ENCODE measurements around the gene ANKS1A.
A peak's percentile ranks its signal among the peaks of the same experiment; 100 is the strongest.
"Not testable (repeated sequence)": the region's sequence is repeated elsewhere in the genome, so short reads cannot be mapped to it uniquely, and the experiment has no call there.

ANKS1A gene

DNA sequence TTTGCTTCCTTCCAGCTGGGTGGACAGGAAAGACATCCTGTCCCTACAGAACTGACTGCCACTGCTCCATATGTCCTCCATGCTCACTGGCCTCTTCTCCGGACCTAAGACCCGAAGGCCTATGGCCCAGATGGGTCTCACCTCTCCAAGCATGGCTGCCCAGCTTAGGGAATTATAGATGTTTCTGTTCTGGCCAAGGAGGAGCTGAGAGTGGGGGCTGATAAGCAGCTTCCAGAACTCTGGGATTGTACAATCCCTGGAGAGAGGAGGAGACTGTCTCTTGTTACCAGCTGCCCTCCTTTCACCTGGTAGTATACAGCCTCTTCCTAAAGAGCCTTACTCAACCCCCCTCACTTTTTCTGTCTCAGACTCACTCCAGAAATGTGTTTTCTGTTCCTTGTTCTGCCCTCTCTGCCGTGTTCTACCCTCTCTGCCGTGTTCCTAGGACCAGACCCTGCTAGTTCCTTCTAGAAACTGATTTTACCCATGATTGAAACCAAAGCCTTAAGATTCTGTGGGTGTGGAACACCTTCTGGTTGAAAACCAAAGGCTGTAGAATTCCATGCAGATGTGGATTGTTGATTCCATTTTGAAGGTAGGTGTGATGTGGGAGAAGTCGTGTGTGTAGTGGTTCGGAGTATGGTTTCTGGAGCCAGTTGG is 28.7 kb downstream of the ANKS1A start:
- no peak for DNase-seq (ENCODE audit: low read depth)

DNA sequence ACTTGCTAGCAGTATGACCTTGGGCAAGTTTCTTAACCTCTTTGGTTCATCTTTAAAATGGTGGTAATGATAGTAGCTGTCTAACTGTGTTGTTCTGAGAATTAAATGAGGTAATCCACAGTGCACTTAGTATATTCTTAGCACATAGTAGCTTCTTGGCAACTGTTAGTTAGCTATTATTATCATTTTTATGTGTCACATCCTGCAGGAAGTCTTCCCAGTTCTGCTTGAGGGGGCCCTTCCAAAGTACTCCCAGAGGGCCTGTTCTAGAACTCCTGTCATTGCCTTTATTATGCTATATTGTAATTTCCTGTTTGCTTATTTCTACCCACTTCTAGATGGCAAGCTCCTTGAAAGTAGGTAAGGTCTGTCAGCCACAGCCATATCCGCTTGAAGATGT is 30.6 kb downstream of the ANKS1A start:
- DNase-seq (ENCODE audit: low read depth) = no peak

DNA sequence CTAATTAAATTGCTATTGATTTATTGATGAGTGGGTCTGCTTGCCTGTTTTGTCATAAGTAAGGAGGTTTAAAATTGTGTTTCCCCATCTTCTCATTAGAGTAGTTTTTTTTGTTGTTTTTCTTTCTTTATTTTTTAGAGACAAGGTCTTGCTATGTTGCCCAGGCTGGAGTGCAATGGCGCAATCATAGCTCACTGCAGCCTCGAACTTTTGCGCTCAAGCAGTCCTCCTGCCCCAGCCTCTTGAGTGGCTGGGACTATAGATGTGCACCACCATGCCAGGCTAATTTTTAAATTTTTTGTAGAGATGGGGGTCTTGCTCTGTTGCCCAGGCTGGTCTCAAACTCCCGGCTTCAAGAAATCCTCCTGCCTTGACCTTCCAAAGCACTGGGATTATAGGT is 31.0 kb downstream of the ANKS1A start:
- no peak for DNase-seq (ENCODE audit: low read depth)

DNA sequence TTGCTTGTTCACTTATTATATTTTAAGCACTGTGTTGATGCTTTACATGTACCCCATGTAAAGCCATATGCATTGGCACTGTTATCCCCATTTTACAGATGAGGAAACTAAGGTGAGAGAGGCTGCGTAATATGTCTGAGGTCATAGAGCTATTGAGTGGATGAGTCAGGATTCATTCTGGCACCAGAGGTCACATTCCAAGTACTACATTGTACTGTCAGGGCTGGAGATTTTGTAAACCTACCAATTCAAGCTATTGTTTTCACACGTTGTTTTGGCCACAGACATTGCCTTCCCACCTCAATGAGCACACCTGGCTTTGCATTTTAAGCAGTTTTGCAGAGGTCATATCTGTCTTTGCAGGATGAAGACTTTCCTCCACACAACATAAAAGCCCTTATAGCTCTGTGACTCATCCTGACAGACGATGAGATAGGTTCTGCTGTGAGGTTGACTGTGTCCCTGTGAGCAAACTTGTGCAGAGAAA is 33.2 kb downstream of the ANKS1A start:
- peak; percentile 49 for DNase-seq (ENCODE audit: low read depth)

DNA sequence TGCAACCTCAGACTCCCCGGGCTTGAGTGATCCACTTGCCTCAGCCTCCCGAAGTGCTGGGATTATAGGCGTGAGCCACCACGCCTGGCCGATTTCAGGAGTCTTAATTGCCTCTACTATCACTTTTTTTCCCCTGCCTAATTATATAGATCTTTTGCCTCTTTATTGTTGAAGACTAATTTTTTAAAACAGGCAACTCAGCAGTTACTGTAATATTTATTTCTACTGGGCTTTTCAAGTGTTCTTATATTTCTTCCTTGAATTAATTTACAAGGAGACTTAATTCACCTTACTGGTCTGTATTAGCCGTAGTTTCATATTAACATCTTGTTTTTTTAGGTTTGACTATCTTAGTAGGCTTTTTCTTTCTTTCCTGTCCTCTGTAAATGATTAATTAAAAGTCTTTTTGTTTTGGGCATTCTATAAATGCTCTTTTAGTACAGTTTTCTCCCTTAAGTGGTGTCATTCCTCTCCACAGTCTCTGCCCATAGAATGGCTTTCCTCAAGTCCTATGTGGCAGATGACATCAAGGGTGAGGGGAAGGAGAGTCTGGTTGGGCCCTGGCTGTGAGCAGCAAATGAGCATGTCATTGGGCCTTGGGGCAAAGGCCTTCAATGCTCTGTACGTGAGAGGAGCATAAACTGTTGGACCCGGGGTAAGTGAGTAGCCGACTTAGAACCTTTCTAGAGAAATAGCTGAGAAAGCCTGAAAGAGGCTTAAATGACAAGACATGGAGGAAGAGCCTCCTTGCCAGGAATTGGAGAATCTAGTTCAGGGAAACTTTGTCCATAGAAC is 36.0 kb downstream of the ANKS1A start:
- DNase-seq (ENCODE audit: low read depth) = no peak

GRCh38 chr6:34926655-34927054 is 37.6 kb downstream of the ANKS1A start:
- peak; percentile 31 for DNase-seq (ENCODE audit: low read depth)

GRCh38 chr6:34928220-34928619 is 39.2 kb downstream of the ANKS1A start:
- no peak for DNase-seq (ENCODE audit: low read depth)

- no peak for DNase-seq (ENCODE audit: low read depth)
Observed at GRCh38 chr6:34928695-34929094, 39.6 kb downstream of the ANKS1A start.

DNA sequence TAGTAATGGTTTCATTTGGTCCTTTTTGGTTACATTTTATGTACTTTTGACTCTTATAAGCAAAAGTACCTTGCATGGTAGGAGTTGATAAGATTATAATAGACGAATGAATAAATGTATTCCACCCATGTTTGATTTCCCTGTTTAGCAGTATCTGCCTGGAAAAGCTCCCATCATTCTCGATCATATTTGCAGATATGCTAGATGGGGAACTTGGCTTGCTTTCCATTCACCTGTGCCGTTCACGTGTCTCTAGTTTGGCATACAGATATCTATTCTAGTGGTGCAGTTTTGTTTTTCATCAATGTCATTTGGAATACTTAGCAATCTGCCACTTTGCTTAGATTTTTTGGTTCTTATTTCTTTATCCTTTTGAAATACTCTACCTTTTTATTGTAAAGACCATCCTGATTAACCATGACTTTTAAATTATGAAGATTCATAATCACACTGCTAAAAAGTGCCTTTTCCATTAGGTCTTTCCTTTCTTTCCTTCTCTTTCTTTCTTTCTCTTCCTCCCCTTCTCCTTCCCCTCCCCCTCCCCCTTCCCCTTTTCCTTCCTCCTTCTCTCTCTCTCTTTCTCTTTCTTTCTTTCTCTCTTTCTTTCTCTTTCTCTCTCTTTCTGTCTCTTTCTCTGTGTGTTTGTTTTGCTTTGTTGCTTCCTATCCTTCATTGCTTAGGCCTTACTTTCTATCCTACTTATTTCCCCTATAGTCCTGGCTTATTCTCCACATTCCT is 40.4 kb downstream of the ANKS1A start:
- DNase-seq (ENCODE audit: low read depth) = no peak

DNA sequence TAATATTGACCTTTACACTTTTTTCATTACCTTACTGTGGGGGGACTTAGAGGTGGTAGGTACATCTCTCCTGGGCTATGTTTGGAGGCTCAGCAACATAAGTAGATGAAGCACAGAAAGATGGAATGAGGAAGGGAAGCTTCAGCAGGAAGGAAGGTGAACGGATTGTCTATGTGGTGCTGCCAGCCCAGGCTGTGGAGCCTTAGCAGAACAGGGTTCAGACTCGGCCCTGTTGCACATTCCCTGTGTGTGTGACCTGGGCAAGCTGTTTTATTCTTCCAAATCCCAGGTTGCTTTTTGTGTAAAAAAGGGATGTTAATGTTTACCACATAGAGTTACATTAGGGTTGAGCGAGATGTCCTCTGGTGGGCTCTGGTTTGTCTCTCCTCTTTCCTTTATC is 41.2 kb downstream of the ANKS1A start:
- DNase-seq (ENCODE audit: low read depth) = no peak

DNA sequence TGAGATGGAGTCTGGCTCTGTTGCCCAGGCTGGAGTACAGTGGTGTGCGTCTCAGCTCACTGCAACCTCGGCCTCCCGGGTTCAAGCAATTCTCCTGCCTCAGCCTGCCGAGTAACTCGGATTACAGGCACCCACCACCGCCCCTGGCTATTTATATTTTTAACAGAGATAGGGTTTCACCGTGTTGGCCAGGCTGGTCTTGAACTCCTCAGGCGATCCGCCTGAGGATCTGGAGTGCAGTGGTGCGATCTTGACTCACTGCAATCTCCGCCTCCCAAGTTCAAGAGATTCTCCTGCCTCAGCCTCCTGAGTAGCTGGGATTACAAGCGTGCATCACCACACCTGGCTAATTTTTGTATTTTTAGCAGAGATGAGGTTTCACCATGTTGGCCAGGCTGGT is 43.1 kb downstream of the ANKS1A start:
- DNase-seq (ENCODE audit: low read depth) = not testable (repeated sequence)

DNA sequence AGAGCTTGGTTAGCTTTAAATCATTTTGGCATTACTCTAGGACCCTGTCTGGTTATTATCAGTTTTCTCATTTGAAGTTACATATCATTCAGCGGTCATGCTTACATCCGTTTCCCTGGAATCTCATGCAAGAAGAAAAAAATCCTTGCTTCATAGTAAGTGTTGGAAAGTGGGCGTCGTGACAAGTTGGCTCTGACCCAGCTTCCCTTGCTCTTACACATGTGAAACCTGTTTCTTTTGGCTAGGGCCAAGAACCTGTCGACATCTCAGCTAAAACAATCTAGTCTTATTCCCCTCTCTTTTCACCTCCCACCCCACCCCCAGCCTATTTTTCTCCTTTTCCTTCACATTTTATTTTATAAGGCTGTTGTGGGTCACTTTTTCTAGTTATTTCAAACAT is 45.5 kb downstream of the ANKS1A start:
- DNase-seq (ENCODE audit: low read depth) = no peak

DNA sequence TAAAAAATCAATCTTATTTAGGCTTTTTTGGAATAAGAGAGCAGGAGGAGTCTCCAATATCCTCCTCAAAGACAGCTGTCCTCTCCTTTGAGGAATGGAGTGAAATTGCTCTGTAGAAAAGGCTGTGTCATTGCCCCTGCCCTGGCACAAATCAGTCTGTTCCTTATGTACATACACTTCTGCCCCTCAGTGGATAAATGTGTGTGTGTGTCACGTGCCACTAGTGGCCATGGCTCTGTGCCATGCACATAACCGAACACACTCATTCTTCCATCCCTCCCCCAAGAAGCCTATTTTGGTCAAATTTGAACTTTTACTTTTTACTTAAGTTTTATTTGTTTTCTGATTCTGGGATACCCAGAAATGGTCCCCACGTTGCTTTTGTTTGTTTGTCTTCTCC is 49.2 kb downstream of the ANKS1A start:
- no peak for DNase-seq (ENCODE audit: low read depth)

DNA sequence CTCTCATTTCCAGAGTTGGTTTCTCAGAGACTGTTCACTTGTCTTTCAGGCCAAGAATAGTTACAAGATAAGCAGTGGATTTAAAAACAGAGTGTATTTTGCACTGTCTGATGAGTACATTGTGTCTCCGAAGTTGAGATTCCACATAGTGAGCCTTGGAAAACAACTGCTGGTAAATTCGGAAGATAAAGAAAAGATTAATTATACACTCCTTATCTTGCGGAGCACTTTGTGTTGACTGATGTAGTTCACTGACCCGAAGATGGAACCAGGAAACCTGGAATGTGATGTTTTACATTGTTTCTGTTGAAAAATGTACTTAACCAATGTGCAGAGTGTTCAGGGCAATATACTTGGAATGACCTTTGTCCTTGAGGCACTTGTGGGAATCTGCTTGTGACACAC is 51.0 kb downstream of the ANKS1A start:
- DNase-seq (ENCODE audit: low read depth) = no peak

- DNase-seq (ENCODE audit: low read depth) = no peak
Observed at GRCh38 chr6:34941421-34941820, 52.4 kb downstream of the ANKS1A start.

GRCh38 chr6:34945317-34945716 is 56.3 kb downstream of the ANKS1A start:
- DNase-seq (ENCODE audit: low read depth) = no peak

DNA sequence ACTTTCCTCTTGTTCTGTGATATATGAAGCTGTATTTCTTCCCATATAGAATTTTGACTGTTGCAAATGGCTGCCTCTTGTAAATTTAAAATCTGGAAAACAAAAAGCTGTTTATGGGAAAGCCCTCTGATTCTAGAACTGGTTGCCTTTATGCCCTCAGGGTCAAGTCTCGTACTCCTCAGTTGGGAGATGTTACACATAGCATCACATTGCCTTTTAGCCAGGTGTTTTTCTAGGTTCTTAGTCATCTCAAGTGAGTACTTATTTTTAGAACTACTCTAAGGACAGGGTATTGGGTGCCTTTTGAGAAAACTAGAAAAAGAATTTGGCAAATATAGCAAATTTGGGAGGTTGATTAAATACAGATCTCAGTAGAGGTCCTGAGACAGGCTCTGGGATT is 58.5 kb downstream of the ANKS1A start:
- no peak for DNase-seq (ENCODE audit: low read depth)

DNA sequence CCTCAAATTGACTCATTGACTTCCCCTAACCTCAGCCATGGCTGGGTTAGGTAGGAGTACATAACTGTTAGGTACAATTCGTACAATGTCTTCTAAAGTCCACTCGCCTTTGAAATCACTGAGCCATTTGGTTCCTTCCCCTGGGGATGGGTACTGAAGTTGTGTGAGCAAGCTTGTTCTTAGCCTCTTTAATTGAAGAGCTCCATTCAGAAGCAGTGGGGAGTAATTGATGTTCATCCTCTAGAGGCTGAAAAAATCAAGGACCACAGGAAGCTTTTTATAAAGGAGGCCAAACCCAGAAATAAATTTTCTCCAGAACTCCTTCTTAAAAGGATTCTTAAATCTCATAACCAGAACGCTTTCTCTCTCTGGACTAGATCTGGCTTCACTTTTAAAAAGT is 60.6 kb downstream of the ANKS1A start:
- no peak for DNase-seq (ENCODE audit: low read depth)

DNA sequence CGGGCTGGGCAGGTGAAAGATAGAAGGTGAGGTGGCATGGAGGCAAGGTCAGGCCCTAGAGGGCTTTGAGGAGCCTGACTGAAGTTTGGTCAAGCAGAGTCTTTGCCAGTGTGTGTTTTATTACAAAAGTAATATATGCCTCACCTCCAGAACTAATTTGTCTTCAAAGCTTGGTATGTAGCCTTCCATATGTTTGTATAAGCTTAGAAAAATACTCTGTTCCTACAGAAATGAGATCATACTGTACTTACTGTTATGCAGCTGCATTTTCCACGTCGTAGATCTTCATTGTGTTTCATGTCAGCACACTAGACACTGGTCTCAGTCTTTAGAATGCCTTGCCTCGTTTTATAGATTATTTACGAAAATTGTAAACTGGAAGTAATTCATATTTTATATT is 61.8 kb downstream of the ANKS1A start:
- no peak for DNase-seq (ENCODE audit: low read depth)

DNA sequence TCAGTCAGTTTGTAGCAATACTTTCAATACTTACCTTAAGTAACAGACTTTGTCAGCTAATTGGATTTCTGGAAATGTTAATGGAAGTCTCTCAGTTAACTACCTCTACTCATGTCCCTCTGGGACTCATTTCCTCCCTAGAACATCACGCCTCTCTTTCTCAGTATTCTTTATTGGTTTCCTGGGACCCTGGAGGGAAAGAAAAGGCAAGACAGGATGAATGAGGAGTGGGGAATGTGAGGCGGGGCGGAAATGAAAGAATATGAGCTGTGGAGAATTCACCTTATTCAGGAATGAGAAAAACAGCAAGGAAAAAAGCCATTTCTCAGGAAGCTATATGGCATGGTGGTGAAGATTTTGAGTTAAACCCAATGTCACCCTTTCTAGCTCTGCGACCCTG is 62.7 kb downstream of the ANKS1A start:
- no peak for DNase-seq (ENCODE audit: low read depth)

DNA sequence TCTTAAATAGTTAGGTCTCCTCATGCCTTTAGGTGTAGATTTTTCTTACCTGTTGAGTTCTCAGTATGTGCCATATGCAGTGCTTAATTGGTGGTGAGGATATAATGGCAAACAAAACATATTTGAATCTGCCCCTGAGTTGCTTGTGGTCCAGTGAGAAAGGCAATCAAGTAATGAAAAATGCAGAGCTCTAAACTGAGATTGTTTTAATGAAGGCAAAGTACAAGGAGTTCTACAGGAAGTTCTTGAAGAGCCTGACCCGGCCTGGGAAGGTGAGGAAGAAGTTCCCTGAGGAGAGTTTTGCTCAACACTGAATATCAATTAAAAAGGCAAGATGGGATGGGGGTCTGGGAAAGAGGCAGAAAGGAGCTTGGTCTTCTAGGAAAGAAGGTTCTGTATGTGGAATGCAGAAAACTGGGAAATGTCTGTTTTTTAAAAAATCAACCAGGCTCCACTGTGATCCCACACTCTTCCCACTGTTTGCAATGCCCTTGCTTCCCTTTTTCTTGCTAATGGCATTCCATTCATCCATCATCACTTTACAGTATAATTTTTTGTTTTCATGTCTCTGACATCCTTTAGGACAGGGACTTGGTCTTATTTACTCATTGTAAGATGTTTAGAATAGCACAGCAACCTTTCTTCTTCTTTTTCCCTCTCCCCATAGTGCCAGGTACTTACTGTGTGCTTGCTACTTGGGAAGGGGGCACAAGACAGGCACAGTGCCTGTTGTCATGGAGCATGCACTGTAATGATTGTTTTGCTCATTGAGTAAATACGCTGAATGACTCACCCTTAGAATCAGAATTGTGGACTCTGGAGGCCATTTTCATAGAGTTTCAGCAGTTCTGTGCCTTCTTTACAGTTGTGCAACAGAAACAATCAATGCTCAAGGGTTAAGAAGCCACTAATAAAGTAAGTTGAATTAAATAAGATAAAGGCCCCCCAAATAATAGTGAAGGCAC is 64.3 kb downstream of the ANKS1A start:
- peak; percentile 31 for DNase-seq (ENCODE audit: low read depth)

GRCh38 chr6:34955442-34955841 is 66.4 kb downstream of the ANKS1A start:
- DNase-seq (ENCODE audit: low read depth) = no peak

Measured in HS-5 (cell line).